ENCODE data around the gene TMEM132C.

Gene TMEM132C

DNA sequence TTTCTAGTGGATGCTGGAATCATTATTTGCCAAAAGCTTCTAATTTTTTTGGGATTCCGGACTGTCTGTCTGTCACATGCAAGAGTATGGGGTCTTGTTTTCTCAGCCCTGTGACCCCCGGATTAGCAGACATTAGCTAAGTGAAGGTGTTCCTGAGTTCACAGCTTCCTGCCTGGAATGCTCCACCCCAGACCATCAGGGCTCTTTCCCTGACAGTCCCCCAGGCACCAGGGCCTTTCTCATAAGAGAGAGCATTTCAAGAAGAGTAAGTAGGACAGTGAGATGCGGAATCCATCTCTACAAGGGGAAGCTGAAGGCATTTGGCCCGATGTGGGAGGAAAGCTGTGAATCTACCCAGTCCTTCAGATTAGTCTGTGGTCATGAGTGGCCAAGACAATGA lies 427.5 kb downstream of the TMEM132C start:
- TF ChIP-seq ZFX (IDR thresholded peaks at IDR 0.05; ENCODE audit: borderline replicate concordance), result no peak
- TF ChIP-seq, protein P1, sequence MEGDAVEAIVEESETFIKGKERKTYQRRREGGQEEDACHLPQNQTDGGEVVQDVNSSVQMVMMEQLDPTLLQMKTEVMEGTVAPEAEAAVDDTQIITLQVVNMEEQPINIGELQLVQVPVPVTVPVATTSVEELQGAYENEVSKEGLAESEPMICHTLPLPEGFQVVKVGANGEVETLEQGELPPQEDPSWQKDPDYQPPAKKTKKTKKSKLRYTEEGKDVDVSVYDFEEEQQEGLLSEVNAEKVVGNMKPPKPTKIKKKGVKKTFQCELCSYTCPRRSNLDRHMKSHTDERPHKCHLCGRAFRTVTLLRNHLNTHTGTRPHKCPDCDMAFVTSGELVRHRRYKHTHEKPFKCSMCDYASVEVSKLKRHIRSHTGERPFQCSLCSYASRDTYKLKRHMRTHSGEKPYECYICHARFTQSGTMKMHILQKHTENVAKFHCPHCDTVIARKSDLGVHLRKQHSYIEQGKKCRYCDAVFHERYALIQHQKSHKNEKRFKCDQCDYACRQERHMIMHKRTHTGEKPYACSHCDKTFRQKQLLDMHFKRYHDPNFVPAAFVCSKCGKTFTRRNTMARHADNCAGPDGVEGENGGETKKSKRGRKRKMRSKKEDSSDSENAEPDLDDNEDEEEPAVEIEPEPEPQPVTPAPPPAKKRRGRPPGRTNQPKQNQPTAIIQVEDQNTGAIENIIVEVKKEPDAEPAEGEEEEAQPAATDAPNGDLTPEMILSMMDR (IDR thresholded peaks at IDR 0.05), result no peak
- H3K27ac ChIP-seq, result no peak overlapping the region

DNA sequence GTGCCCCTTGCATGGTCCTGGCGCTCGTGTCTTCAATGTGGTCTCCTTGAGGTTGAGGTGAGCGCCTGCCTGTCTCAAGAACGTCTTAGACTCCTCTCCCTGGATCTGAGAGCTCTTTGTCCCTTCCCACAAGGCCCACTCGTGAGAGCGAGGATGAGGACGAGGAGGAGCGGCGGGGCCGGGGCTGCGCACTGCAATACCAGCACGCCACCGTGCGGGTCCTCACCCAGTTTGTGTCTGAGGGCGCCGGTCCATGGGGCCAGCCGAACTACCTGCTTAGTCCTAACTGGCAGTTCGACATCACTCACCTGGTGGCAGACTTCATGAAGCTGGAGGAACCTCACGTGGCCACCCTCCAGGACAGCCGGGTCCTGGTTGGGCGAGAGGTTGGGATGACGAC lies 428.7 kb downstream of the TMEM132C start:
- no peak overlapping the region for H3K27ac ChIP-seq
- TF ChIP-seq, protein P1 (IDR thresholded peaks at IDR 0.05), result no peak
- TF ChIP-seq ZFX (IDR thresholded peaks at IDR 0.05; ENCODE audit: borderline replicate concordance), result no peak

DNA sequence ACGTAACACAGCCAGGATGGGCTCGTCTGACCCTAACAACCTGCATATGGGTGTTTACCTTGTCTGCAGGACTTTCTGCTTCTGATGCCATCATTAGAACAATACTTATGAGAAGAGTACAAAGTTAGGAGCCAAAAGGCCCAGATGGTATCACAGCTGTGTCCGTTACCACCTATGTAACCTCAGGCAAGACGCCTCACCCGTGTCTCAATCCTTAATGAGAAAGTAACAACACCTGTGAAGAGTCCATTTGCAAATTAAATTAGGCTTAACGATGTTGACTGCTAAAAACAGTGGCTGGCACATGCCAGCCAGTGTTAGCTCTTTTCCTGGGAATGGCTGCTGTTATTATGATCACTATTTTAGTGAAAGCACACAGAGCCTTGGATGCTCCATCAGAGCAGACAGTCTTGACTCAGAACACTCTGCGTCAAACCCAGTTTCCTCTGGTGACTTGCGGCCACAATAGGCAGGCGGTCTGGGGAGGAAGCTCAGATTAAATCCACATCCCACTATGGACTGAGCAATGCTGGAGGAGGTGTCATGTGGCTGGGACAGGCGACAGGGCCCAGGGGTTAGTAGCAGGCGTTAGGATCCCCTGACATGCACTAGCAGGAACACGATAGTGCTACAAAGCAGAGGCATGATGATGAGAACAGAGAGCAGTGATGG lies 431.5 kb downstream of the TMEM132C start:
- no peak overlapping the region for H3K27ac ChIP-seq
- no peak for TF ChIP-seq ZFX (IDR thresholded peaks at IDR 0.05; ENCODE audit: borderline replicate concordance)
- TF ChIP-seq, protein P1 (IDR thresholded peaks at IDR 0.05), result no peak

DNA sequence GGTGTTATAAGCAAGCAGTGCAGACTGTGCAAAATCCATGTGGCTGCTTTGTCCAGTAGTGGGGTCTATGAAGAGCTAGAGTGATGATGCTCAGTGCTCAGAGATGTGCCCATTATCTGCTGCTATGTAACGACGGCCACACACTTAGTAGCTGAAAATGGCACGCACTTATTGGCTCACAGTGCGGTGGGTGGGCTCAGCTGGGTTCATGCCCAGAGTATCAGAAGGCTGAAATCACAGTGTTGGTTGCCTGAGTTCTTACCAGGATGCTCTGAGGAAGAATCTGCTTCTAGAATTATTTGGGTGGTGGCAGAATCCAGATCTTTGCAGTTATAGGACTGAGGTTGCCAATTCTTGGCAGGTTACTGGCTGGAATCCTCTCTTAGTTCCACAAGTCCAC lies 432.1 kb downstream of the TMEM132C start:
- H3K27ac ChIP-seq, result no peak overlapping the region
- TF ChIP-seq ZFX (IDR thresholded peaks at IDR 0.05; ENCODE audit: borderline replicate concordance), result no peak
- TF ChIP-seq, protein P1 (IDR thresholded peaks at IDR 0.05), result no peak

DNA sequence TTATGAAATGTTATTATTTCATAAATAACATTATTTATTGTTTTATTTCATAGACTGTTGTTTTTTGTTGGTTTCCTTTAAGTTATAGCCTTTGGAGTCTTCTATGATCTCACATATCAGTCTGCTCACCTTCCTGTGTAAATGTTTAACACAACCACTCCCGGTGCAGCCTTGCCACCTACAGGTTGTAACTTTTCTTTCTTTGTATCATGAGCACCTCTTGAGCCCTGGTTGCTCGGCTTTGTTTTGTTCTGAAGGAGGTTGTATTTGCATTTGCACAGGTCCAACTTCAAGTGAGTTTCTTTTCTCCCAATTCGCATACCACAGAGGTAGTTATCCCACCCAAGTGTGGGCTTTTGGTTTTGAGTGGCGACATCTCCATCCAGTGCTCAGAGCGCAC lies 435.4 kb downstream of the TMEM132C start:
- TF ChIP-seq, protein P1 (IDR thresholded peaks at IDR 0.05), result no peak
- no peak for TF ChIP-seq ZFX (IDR thresholded peaks at IDR 0.05; ENCODE audit: borderline replicate concordance)
- H3K27ac ChIP-seq, result no peak overlapping the region

DNA sequence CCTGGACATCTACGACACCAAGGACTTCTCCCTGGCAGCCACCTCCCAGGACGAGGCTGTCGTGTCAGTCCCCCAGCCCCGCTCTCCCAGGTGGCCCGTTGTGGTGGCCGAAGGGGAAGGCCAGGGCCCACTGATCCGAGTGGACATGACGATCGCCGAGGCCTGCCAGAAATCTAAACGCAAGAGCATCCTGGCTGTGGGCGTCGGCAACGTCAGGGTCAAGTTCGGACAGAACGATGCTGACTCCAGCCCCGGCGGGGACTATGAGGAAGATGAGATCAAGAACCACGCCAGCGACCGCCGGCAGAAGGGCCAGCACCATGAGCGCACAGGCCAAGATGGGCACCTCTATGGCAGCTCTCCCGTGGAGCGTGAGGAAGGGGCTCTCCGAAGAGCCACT lies 438.2 kb downstream of the TMEM132C start:
- H3K27ac ChIP-seq, result no peak overlapping the region
- TF ChIP-seq, protein P1 (IDR thresholded peaks at IDR 0.05), result no peak
- TF ChIP-seq ZFX (IDR thresholded peaks at IDR 0.05; ENCODE audit: borderline replicate concordance), result no peak

DNA sequence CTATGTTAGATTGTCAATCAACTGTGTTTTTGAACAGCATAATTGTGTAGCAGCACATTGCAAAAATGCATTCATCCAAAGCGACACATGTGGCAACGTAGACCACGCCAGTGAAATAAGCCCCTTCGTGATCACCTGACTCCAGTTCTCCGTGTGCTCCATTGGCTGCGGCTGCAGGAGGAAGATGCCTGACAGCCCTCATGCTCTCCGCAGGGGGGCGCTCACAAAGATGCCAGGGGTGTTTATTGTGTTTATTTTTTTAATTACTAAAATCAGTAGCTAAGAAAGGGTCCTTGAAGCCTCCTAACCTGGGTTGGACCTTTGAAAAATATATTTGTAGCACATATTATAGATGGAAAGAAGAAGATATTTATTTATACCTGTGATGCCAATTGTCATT lies 440.5 kb downstream of the TMEM132C start:
- no peak for TF ChIP-seq ZFX (IDR thresholded peaks at IDR 0.05; ENCODE audit: borderline replicate concordance)
- TF ChIP-seq, protein P1 (IDR thresholded peaks at IDR 0.05), result peak; percentile 57

More for the DNA sequence above, 440.5 kb downstream of the TMEM132C start:
- H3K27ac ChIP-seq, result no peak overlapping the region
